Measurements from ENCODE around the gene KRR1. TPM values are rescaled to one million over a fixed set of nuclear protein-coding genes. Genes with fewer than 3 reads are reported as not detected.
A peak's percentile ranks its signal among the peaks of the same experiment; 100 is the strongest.

The KRR1 gene
- total RNA-seq, result 33.0 to 46.4 TPM (median 37.5 TPM) in 3 replicates
- long read RNA-seq, full-length matches to known transcripts, result 19 of 33 reads
- long read RNA-seq, partial matches to known transcripts, result 4 of 33 reads
- long read RNA-seq, other reads (novel, unspliced or antisense), result 10 of 33 reads

DNA sequence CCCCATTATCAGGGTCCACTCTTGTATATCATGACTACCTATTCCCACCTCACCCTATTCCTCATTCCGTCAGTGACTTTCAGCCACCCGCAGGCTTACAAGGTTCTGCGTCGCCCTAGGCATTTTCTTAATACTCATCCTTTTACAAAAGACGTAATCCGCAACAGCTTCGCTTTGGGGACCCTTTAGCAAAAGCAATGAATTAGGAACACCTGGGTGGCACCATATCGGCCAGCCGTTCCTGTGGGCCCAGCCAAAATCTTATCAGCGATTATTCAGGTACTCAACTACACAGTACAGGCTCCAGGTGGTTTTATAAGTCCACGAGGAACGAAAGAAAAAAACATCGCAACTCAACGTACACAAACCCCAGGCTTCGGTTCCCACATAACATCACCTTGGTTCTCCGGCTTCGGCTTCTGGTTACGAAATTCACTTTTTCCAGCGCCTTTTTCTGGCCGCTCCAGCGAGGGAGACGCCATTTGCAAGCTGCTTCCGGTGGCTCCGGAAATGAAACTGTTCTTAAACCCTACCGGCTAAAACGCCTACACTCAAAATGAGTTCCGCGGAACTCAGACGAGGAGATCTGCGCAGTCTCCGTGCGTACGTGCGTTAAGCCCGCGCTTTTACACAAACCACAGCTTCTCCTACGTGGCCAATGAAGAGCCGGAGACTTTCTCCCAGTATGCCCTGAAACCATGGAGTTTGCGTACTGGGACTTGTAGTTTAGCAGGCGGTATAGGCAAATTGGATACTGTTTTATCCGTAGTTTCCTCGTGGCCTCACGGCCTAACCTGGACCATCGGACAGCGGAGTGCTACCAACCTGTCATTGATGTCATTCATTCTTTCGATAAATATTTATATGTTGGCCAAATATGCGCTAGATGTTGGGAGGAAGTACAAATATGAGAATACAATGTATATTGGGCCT, at the start of gene KRR1:
TSS of gene KRR1 (minus strand) at position 494 of the 933 bp plus-strand sequence. CDS start at position 482, 12 bp downstream.
- peak; percentile 89 for DNase-seq (ENCODE audit: low spot score)
- Mint-ChIP-seq H3K36me3 (ENCODE audit: low read depth) (no peaks in the 10 kb centered on the region), H3K4me1 (ENCODE audit: low read depth) (peaks cover 26% of the 10 kb centered on the region), H3K9me3 (ENCODE audit: low read depth) (peaks cover 2% of the 10 kb centered on the region), H3K4me3 (ENCODE audit: unreplicated experiment) (peak within 1 kb of the TSS; percentile 94), H3K27ac (ENCODE audit: unreplicated experiment) (peak within 1 kb of the TSS; percentile 98), H3K27me3 (ENCODE audit: low read depth) (no peaks in the 10 kb centered on the region)
- TF ChIP-seq, protein P1, sequence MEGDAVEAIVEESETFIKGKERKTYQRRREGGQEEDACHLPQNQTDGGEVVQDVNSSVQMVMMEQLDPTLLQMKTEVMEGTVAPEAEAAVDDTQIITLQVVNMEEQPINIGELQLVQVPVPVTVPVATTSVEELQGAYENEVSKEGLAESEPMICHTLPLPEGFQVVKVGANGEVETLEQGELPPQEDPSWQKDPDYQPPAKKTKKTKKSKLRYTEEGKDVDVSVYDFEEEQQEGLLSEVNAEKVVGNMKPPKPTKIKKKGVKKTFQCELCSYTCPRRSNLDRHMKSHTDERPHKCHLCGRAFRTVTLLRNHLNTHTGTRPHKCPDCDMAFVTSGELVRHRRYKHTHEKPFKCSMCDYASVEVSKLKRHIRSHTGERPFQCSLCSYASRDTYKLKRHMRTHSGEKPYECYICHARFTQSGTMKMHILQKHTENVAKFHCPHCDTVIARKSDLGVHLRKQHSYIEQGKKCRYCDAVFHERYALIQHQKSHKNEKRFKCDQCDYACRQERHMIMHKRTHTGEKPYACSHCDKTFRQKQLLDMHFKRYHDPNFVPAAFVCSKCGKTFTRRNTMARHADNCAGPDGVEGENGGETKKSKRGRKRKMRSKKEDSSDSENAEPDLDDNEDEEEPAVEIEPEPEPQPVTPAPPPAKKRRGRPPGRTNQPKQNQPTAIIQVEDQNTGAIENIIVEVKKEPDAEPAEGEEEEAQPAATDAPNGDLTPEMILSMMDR (IDR thresholded peaks at IDR 0.05), result peak; percentile 22

DNA sequence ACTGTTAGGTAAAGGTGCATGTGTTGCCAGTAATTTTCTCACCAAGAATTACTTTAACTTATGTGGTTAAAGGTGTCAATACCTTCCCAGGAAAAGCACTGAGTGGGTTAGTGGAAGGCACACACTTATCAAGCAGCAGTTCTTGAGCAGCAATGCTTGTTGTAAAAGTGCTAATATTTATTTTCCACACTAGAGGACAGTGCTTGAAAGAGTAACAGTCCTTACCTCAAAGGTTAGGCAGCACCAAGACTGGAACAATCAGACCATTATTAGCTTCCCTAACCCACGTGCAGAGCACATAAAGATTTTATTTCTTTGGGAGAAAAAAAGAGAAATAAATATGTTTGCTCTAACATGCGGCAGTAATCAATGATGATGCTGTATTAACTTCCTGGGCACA, 48.8 kb upstream of the KRR1 start:
- Mint-ChIP-seq H3K36me3 (ENCODE audit: low read depth) (no peaks in the 10 kb centered on the region), H3K27me3 (ENCODE audit: low read depth) (no peaks in the 10 kb centered on the region), H3K27ac (ENCODE audit: unreplicated experiment) (no peak overlapping the region), H3K9me3 (ENCODE audit: low read depth) (peaks cover under 1% of the 10 kb centered on the region), H3K4me3 (ENCODE audit: unreplicated experiment) (no peak overlapping the region), H3K4me1 (ENCODE audit: low read depth) (peaks cover 5% of the 10 kb centered on the region)
- no peak for DNase-seq (ENCODE audit: low spot score)
- TF ChIP-seq, protein P1 (IDR thresholded peaks at IDR 0.05), result peak; percentile 79

DNA sequence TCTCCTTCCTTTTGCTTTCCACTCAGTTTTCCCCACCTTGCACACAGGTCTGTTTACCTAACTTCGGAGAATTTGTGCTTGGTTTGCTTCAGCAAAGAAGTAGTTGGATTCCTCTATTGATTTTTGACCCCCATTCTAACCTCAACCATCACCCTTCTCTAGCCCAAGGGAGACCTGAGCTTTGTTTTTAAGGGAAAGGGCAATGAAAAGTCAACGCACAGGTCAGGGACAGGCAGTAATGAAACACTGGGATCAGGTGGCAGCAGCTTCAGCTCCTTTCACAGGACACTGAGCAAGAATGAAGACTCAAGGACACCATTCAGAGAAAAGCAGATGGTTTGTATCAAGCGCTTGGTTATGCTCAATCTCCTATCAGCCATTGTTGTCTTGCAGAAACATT, 46.9 kb upstream of the KRR1 start:
- Mint-ChIP-seq H3K4me3 (ENCODE audit: unreplicated experiment) (no peak overlapping the region), H3K9me3 (ENCODE audit: low read depth) (no peaks in the 10 kb centered on the region), H3K27ac (ENCODE audit: unreplicated experiment) (no peak overlapping the region), H3K4me1 (ENCODE audit: low read depth) (peaks cover 20% of the 10 kb centered on the region), H3K27me3 (ENCODE audit: low read depth) (no peaks in the 10 kb centered on the region), H3K36me3 (ENCODE audit: low read depth) (no peaks in the 10 kb centered on the region)
- TF ChIP-seq, protein P1 (IDR thresholded peaks at IDR 0.05), result no peak
- DNase-seq (ENCODE audit: low spot score), result no peak

DNA sequence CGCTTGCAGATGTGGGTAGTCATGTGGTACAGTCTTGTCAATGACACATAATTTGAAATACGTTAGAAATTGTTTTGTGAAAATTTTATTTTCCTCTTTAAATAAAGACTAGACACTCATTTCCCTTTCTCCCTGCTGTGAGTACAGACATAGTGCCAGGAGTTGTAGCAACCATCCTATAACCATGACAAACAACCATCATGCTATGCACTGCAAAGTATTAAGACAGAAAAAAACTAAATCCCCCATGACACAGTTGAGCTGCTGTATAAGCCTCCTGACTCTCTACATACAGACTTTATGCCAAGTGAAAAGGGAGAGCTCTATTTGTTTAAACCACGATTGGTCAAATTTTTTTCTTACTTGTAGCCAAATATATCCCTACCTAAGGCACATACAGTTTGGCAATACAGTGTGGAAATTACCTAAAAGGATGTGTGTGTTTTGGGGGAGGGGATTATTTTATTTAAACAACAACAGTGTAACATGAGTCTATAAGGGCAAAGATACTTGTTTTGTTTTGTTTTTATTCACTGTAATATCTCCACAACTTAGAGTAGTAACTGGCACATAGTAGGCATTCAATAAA, 45.0 kb upstream of the KRR1 start:
- Mint-ChIP-seq H3K27me3 (ENCODE audit: low read depth) (no peaks in the 10 kb centered on the region), H3K9me3 (ENCODE audit: low read depth) (no peaks in the 10 kb centered on the region), H3K4me1 (ENCODE audit: low read depth) (peaks cover 24% of the 10 kb centered on the region), H3K27ac (ENCODE audit: unreplicated experiment) (no peak overlapping the region), H3K4me3 (ENCODE audit: unreplicated experiment) (no peak overlapping the region), H3K36me3 (ENCODE audit: low read depth) (no peaks in the 10 kb centered on the region)
- TF ChIP-seq, protein P1 (IDR thresholded peaks at IDR 0.05), result no peak
- no peak for DNase-seq (ENCODE audit: low spot score)

DNA sequence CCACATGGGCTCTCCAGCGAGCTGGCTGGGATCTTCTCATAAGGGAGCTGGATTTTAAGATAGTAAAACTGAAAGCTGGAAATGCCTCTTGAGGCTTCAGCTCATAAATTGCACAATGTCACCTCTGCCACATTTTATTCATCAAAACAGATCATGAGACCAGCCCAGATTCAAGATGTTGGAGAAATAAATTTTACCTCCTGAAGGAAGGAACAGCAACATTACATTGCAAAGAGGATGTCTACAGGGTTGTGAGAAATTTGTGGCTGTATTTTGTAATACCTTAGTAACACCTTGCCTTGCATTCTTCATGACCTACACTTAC, 43.1 kb upstream of the KRR1 start:
- TF ChIP-seq, protein P1 (IDR thresholded peaks at IDR 0.05), result no peak
- no peaks in the 10 kb centered on the region for H3K27me3 Mint-ChIP-seq (ENCODE audit: low read depth)
- H3K9me3 Mint-ChIP-seq (ENCODE audit: low read depth), result no peaks in the 10 kb centered on the region
- no peak overlapping the region for H3K27ac Mint-ChIP-seq (ENCODE audit: unreplicated experiment)
- peaks cover 36% of the 10 kb centered on the region for H3K4me1 Mint-ChIP-seq (ENCODE audit: low read depth)
- H3K4me3 Mint-ChIP-seq (ENCODE audit: unreplicated experiment), result no peak overlapping the region
- no peaks in the 10 kb centered on the region for H3K36me3 Mint-ChIP-seq (ENCODE audit: low read depth)
- DNase-seq (ENCODE audit: low spot score), result no peak
